Endothelial cell of umbilical vein (primary cell): ENCODE measurements around the gene SPTB.

Experiments used
- EZH2 ChIP-seq: IDR thresholded peaks from 2 replicates; pipeline ENCODE4 v1.6.1; 2012; ENCODE audit warnings: borderline replicate concordance, low read depth, mild to moderate bottlenecking, moderate library complexity, low read length, inconsistent platforms; ENCODE audit not compliant: severe bottlenecking
- POLR2A ChIP-seq: IDR thresholded peaks from 2 replicates; pipeline ENCODE4 v1.6.1; 2012; ENCODE audit warnings: low read depth, mild to moderate bottlenecking, control low read depth, low read length
- TF ChIP-seq, protein P1 (sequence below), 2 donors: IDR thresholded peaks; 1 replicate in 1 of 2; 2 replicates in 1 of 2; pipeline ENCODE4 v1.5.1; 2011; ENCODE audit warnings: low read length in 2 of 2, mild to moderate bottlenecking in 2 of 2, moderate library complexity in 2 of 2, control low read depth in 1 of 2, inconsistent platforms in 1 of 2, low read depth in 1 of 2; ENCODE audit not compliant: insufficient read depth in 1 of 2; ENCODE audit errors: extremely low read depth in 1 of 2

DNA sequence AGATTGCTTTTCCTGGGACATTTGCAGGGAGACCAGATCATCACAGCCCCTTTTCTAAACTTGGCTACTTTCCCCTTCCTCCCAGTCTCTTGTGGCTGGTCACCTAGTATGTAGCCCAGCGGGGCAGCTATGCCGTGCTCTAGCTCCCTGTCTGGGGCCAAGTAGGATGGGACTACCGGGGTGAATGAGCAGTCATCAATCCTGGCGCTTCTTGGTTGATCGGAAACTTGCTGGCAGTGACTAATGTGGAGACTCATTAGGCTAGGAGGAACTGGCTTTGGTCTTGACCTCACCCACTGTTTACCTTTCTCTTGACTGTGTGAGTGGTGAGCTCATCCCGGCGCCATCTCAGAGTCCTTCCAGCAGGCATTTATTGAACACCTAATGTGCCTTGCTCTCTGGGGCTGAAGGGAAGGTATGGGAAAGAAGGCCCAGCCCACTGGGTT is 159.6 kb downstream of the SPTB start:
- TF ChIP-seq POLR2A = no peak
- TF ChIP-seq, protein P1, sequence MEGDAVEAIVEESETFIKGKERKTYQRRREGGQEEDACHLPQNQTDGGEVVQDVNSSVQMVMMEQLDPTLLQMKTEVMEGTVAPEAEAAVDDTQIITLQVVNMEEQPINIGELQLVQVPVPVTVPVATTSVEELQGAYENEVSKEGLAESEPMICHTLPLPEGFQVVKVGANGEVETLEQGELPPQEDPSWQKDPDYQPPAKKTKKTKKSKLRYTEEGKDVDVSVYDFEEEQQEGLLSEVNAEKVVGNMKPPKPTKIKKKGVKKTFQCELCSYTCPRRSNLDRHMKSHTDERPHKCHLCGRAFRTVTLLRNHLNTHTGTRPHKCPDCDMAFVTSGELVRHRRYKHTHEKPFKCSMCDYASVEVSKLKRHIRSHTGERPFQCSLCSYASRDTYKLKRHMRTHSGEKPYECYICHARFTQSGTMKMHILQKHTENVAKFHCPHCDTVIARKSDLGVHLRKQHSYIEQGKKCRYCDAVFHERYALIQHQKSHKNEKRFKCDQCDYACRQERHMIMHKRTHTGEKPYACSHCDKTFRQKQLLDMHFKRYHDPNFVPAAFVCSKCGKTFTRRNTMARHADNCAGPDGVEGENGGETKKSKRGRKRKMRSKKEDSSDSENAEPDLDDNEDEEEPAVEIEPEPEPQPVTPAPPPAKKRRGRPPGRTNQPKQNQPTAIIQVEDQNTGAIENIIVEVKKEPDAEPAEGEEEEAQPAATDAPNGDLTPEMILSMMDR (IDR thresholded peaks at IDR 0.05; ENCODE audit: extremely low read depth in 1 of 2, insufficient read depth in 1 of 2, low read depth in 1 of 2, low read length in 2 of 2) = no peak
- no peak for TF ChIP-seq EZH2
